ENCODE results near the gene BUB3. TPM values are rescaled to one million over a fixed set of nuclear protein-coding genes. Genes with fewer than 3 reads are reported as not detected.

BUB3 gene
- total and polyA plus RNA-seq, 3 donors from 2014 or later, result 78.7 to 148 (median 96.0) TPM

DNA sequence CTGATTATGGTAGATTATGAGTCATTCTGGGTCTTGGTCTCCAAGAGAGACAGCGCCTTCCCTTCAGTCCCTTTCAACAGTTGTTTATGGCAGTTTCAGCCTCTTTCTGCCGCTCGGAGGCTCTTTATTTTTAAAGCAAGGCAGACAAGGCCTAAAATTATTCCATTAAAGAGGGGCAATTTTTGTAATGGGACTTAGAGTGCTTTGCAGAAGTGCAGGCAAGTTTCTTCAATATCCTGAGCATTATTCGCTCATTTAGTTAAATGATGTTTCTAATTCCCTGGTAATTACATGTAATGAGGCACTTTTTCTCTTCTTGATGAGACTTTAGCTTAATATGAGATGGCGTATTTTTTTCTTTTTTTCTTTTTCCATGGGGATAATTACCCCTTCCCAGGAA lies 33.6 kb downstream of the BUB3 start:
- H3K4me1 ChIP-seq, result no peaks in the 10 kb centered on the region
- WGBS, 2 donors, result 95% methylated on average over 5 of the region's 5 CpGs
- no peaks in the 10 kb centered on the region for H3K9me3 ChIP-seq
- DNase-seq, result no peak
- no peak overlapping the region for H3K4me3 ChIP-seq
- H3K36me3 ChIP-seq (ENCODE audit: low read depth, missing control alignments), result no peaks in the 10 kb centered on the region
- TF ChIP-seq CTCF (IDR thresholded peaks at IDR 0.05) (no peak), POLR2A (IDR thresholded peaks at IDR 0.05) (no peak)
- no peaks in the 10 kb centered on the region for H3K27me3 ChIP-seq
- intact Hi-C loops (cut with DNase I; ENCODE audit: low total_unique reads), result no loop called here
- H3K27ac ChIP-seq, result no peak overlapping the region

DNA sequence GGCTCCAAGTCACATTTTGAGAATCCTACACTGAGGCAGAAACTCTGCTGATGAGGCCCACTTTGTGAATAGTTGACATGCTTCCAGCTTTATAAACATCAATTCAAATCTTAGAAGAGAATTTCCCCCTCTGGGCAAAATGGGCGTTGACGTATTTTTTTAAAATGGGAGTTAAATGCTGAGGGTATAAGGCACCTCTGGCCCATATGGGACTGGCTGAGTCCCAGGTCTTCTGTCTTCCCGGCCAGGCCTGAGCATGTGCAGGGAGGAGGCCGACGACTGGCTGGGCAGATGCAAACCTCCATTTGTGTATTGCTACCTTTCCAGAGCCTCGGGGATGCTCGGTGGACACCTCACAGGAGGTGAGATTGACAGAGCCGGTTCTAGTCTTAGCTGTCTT lies 37.7 kb downstream of the BUB3 start:
- Histone ChIP-seq H3K27me3 (no peaks in the 10 kb centered on the region), H3K36me3 (ENCODE audit: low read depth, missing control alignments) (no peaks in the 10 kb centered on the region), H3K27ac (no peak overlapping the region), H3K4me3 (no peak overlapping the region), H3K9me3 (no peaks in the 10 kb centered on the region), H3K4me1 (no peaks in the 10 kb centered on the region)
- 84 to 92% methylated on average over 6 to 8 of the region's 8 CpGs for WGBS, 2 donors
- no peak for DNase-seq
- intact Hi-C loops (cut with DNase I; ENCODE audit: low total_unique reads), result no loop called here
- no peak for TF ChIP-seq CTCF (IDR thresholded peaks at IDR 0.05)
- TF ChIP-seq POLR2A (IDR thresholded peaks at IDR 0.05), result no peak

GRCh38 chr10:123194056-123194455 lies 39.9 kb downstream of the BUB3 start:
- no peaks in the 10 kb centered on the region for H3K27me3 ChIP-seq
- no peaks in the 10 kb centered on the region for H3K36me3 ChIP-seq (ENCODE audit: low read depth, missing control alignments)
- WGBS, 2 donors, result 86 to 87% methylated on average over 9 of the region's 9 CpGs
- intact Hi-C loops (cut with DNase I; ENCODE audit: low total_unique reads), result no loop called here
- H3K9me3 ChIP-seq, result no peaks in the 10 kb centered on the region
- no peak overlapping the region for H3K4me3 ChIP-seq
- no peak overlapping the region for H3K27ac ChIP-seq
- H3K4me1 ChIP-seq, result no peaks in the 10 kb centered on the region
- no peak for TF ChIP-seq CTCF (IDR thresholded peaks at IDR 0.05)
- no peak for TF ChIP-seq POLR2A (IDR thresholded peaks at IDR 0.05)
- DNase-seq, result no peak

DNA sequence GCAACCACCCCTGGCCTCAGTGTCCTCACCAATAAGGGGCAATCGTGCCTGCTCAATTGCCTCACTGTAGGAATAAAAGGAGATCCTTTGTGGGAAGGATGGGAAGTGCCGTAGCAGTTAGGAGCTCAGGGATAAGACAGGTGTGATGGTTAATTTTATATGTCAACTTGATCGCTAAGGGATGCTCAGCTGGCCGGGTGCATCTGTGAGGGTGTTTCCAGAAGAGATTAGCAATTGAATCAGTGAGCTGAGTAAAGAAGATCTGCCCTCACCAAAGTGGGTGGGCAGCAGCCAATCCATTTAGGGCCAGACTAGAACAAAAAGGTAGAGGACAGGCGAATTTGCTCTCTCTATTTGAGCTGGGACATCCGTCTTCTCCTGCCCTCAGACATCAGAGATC lies 46.3 kb downstream of the BUB3 start:
- Histone ChIP-seq H3K36me3 (ENCODE audit: low read depth, missing control alignments) (no peaks in the 10 kb centered on the region), H3K27me3 (no peaks in the 10 kb centered on the region), H3K9me3 (no peaks in the 10 kb centered on the region), H3K4me3 (no peak overlapping the region), H3K27ac (no peak overlapping the region), H3K4me1 (no peaks in the 10 kb centered on the region)
- no peak for DNase-seq
- WGBS, 2 donors, result 78 to 93% methylated on average over 5 to 6 of the region's 6 CpGs
- intact Hi-C loops (cut with DNase I; ENCODE audit: low total_unique reads), result no loop called here
- TF ChIP-seq POLR2A (IDR thresholded peaks at IDR 0.05) (no peak), CTCF (IDR thresholded peaks at IDR 0.05) (no peak)

GRCh38 chr10:123202506-123202905 lies 48.3 kb downstream of the BUB3 start:
- intact Hi-C loops (cut with DNase I; ENCODE audit: low total_unique reads), result no loop called here
- 88% methylated on average over 8 of the region's 8 CpGs for WGBS, 2 donors
- no peaks in the 10 kb centered on the region for H3K9me3 ChIP-seq
- no peak for DNase-seq
- H3K36me3 ChIP-seq (ENCODE audit: low read depth, missing control alignments), result no peaks in the 10 kb centered on the region
- no peak for TF ChIP-seq POLR2A (IDR thresholded peaks at IDR 0.05)
- TF ChIP-seq CTCF (IDR thresholded peaks at IDR 0.05), result no peak
- H3K27ac ChIP-seq, result no peak overlapping the region
- no peaks in the 10 kb centered on the region for H3K27me3 ChIP-seq
- H3K4me1 ChIP-seq, result no peaks in the 10 kb centered on the region
- H3K4me3 ChIP-seq, result no peak overlapping the region

Data from testis (tissue), 3 donors.